K562 (cell line): ENCODE results near the gene MKNK2. TPM values are rescaled to one million over a fixed set of nuclear protein-coding genes. Genes with fewer than 3 reads are reported as not detected.

Experiments
- ATAC-seq: fragments of 200-7000 bp; cut with Tn5 transposase; 3 replicates; pipeline ENCODE4 v1.9.1; 2020; ENCODE audit warnings: moderate library complexity
- BruUV-seq: library from RNA; stranded (reverse); fragments of 400-500 nt; replicated peaks from 2 replicates; lab custom pipeline; 2021; lab: Mats Ljungman, UMichigan
- CTCF ChIA-PET: fragments of 300-600 bp; formaldehyde crosslinking; extraction: SDS; loops from one replicate; lab custom pipeline; 2021; ENCODE audit warnings: low intra/inter-chr PET ratio; lab: Yijun Ruan, JAX
- POLR2A ChIA-PET: fragments of 300-600, 350-650 bp; sonication (Branson Sonifier 250); formaldehyde crosslinking; extraction: SDS; loops from one replicate; lab custom pipeline; 2021; ENCODE audit warnings: antibody characterized with exemption, inconsistent platforms; lab: Yijun Ruan, JAX
- DNase-seq, 4 experiments: peaks; one replicate each; pipeline versions ENCODE4 v3.0.0 to v3.0.0-alpha.2; 2011 to 2018; ENCODE audit warnings: low spot score in 3 of 4, mixed read lengths in 3 of 4; ENCODE audit errors: extremely low read depth in 1 of 4
- FAIRE-seq: peaks from 2 replicates; lab custom pipeline; 2011; peaks lifted over from hg19 to GRCh38; lab: Jason Lieb, UNC
- H2AFZ ChIP-seq: 2 replicates; pipeline ENCODE4 v1.6.0; 2011; ENCODE audit warnings: low read depth, low read length, control low read depth, inconsistent platforms
- H3K27ac ChIP-seq: fragments of 200-600 bp; 3 replicates; pipeline ENCODE4 v1.8.0; 2011; ENCODE audit warnings: low read depth, mild to moderate bottlenecking, control low read depth, inconsistent platforms, low read length, moderate library complexity, mixed read lengths; ENCODE audit errors: extremely low read depth
- H3K27me3 ChIP-seq, 2 experiments: fragments of 300-600 bp in 1 of 2; 2 replicates in 1 of 2; 3 replicates in 1 of 2; pipeline versions ENCODE4 v1.6.0 to v1.8.0; 2011; ENCODE audit warnings: inconsistent platforms in 2 of 2, low read length in 2 of 2, mild to moderate bottlenecking in 1 of 2, mixed read lengths in 1 of 2, moderate library complexity in 1 of 2; ENCODE audit not compliant: control insufficient read depth in 2 of 2, insufficient read depth in 2 of 2
- H3K36me3 ChIP-seq: fragments of 300-600 bp; 3 replicates; pipeline ENCODE4 v1.8.0; 2011; ENCODE audit warnings: mild to moderate bottlenecking, low read length, inconsistent platforms; ENCODE audit not compliant: control insufficient read depth, insufficient read depth
- H3K4me1 ChIP-seq, 2 experiments: fragments of 200-600 bp in 1 of 2; replicated peaks in 1 of 2; 2 replicates in 1 of 2; 3 replicates in 1 of 2; pipeline versions ENCODE4 v1.5.1 to v1.8.0; 2011; ENCODE audit warnings: inconsistent platforms in 2 of 2, low read length in 2 of 2, mild to moderate bottlenecking in 1 of 2, mixed read lengths in 1 of 2, moderate library complexity in 1 of 2; ENCODE audit not compliant: control insufficient read depth in 2 of 2, insufficient read depth in 2 of 2
- H3K4me2 ChIP-seq: 2 replicates; pipeline ENCODE4 v1.6.1; 2011; ENCODE audit warnings: low read length, control low read depth, inconsistent platforms, mixed read lengths; ENCODE audit not compliant: insufficient read depth
- H3K4me3 ChIP-seq: fragments of 200-600 bp; sonication (generic), shearing (Covaris generic); 2 replicates; pipeline ENCODE4 v1.5.1; 2016; ENCODE audit warnings: control low read depth, inconsistent platforms
- H3K79me2 ChIP-seq: fragments of 200-600 bp; 3 replicates; pipeline ENCODE4 v1.8.0; 2011; ENCODE audit warnings: low read length, inconsistent platforms; ENCODE audit not compliant: control insufficient read depth, insufficient read depth
- H3K9ac ChIP-seq, 2 experiments: 2 replicates each; pipeline versions ENCODE4 v1.6.0 to v1.6.1; 2011; ENCODE audit warnings: low read depth in 2 of 2, low read length in 2 of 2, control low read depth in 1 of 2, inconsistent platforms in 1 of 2, mild to moderate bottlenecking in 1 of 2, mixed read lengths in 1 of 2; ENCODE audit not compliant: insufficient read depth in 1 of 2
- H3K9me1 ChIP-seq: one replicate; pipeline ENCODE4 v1.6.0; 2011; ENCODE audit warnings: inconsistent platforms, mild to moderate bottlenecking, low read length, moderate library complexity; ENCODE audit not compliant: control insufficient read depth, insufficient read depth
- H3K9me3 ChIP-seq: replicated peaks from 2 replicates; pipeline ENCODE4 v1.5.1; 2011; ENCODE audit warnings: low read depth, low read length, inconsistent platforms; ENCODE audit not compliant: control insufficient read depth, insufficient read depth
- H4K20me1 ChIP-seq: replicated peaks from 2 replicates; pipeline ENCODE4 v1.6.1; 2011; ENCODE audit warnings: low read length, inconsistent platforms, mixed read lengths; ENCODE audit not compliant: control insufficient read depth, insufficient read depth
- DACH1 ChIP-seq: fragments of 450-650 bp; IDR thresholded peaks from 2 replicates; pipeline ENCODE4 v1.6.1; 2018; ENCODE audit not compliant: partially characterized antibody
- FUS ChIP-seq: fragments of 200-400 bp; formaldehyde crosslinking; optimal IDR thresholded peaks from 2 replicates; pipeline ENCODE3; 2017; ENCODE audit warnings: low read depth, low read length
- HEY1 ChIP-seq: fragments of 250-450 bp; sonication (Bioruptor Pico); IDR thresholded peaks from 2 replicates; pipeline ENCODE4 v1.5.0; 2020; ENCODE audit warnings: mild to moderate bottlenecking, moderate library complexity, borderline replicate concordance
- MAFK ChIP-seq: IDR thresholded peaks from 2 replicates; pipeline ENCODE4 v1.6.1; 2011; ENCODE audit warnings: low read length, improper control_type of control experiment
- PHF20 ChIP-seq: fragments of 450-650 bp; IDR thresholded peaks from 2 replicates; pipeline ENCODE4 v1.6.1; 2018; ENCODE audit not compliant: partially characterized antibody
- POLR2AphosphoS2 ChIP-seq: IDR thresholded peaks from 2 replicates; pipeline ENCODE4 v1.6.1; 2012; ENCODE audit warnings: low read length, improper control_type of control experiment
- PRMT5 ChIP-seq: sonication (generic); formaldehyde crosslinking; IDR thresholded peaks from 2 replicates; pipeline ENCODE4 v1.5.0; 2020; ENCODE audit warnings: missing genetic modification reagents
- SIN3B ChIP-seq: fragments of 450-650 bp; IDR thresholded peaks from 2 replicates; pipeline ENCODE4 v1.6.1; 2017; ENCODE audit warnings: low read depth, mild to moderate bottlenecking, moderate library complexity
- TAF7 ChIP-seq: fragments of 450-650 bp; IDR thresholded peaks from 2 replicates; pipeline ENCODE4 v1.6.1; 2016; ENCODE audit warnings: missing genetic modification characterization, missing compliant biosample characterization
- WGBS: fragments of 100-300 bp; shearing (Covaris generic); methylation state at CpG from one replicate; pipeline ENCODE4 v1.1.6; 2016; ENCODE audit warnings: low coverage, mixed read lengths; ENCODE audit not compliant: insufficient coverage; ENCODE audit errors: missing lambda C conversion rate; 5-methylcytosine and 5-hydroxymethylcytosine counted together
- in situ Hi-C: fragments of 300-500 bp; cut with MboI; formaldehyde crosslinking; loops from 4 replicates; pipeline ENCODE4 v1.15.0; 2018; ENCODE audit warnings: inconsistent platforms, mixed read lengths
- intact Hi-C: fragments of 100-400 bp; cut with micrococcal nuclease; formaldehyde crosslinking; loops from 2 replicates; pipeline ENCODE4 v1.14.2; 2022
- polyA plus RNA-seq, 8 experiments: library from polyadenylated mRNA; depleted of rRNA in 4 of 8; stranded (reverse) in 5 of 8; unstranded in 3 of 8; fragments of >200 nt; fragmentation: Nextera tagmentation in 2 of 8; fragmentation: Illumina TruSeq in 1 of 8; extraction: Ambion mirVana in 2 of 8; extraction: Trizol in 1 of 8; gene quantifications; 2 replicates each; pipeline versions ENCODE4 v1.2.1 to v1.2.3, GENCODE V29; 2011 to 2014; ENCODE audit warnings: inconsistent platforms in 1 of 8, missing spikeins in 1 of 8
- total RNA-seq, 7 experiments: library from RNA; depleted of rRNA in 6 of 7; stranded (reverse); fragments of >200 nt in 6 of 7; fragmentation: Illumina TruSeq in 2 of 7; extraction: Trizol in 2 of 7; gene quantifications; 2 replicates each; pipeline versions ENCODE4 v1.2.1 to v1.2.3, GENCODE V29; 2011 to 2021; ENCODE audit warnings: low replicate concordance in 1 of 7

The MKNK2 gene
- total and polyA plus RNA-seq, 9 of the 15 experiments (the other 6 are each of a cell fraction or from before 2014, with no cell fraction given): 5.1 to 191 (median 51.9) TPM

DNA sequence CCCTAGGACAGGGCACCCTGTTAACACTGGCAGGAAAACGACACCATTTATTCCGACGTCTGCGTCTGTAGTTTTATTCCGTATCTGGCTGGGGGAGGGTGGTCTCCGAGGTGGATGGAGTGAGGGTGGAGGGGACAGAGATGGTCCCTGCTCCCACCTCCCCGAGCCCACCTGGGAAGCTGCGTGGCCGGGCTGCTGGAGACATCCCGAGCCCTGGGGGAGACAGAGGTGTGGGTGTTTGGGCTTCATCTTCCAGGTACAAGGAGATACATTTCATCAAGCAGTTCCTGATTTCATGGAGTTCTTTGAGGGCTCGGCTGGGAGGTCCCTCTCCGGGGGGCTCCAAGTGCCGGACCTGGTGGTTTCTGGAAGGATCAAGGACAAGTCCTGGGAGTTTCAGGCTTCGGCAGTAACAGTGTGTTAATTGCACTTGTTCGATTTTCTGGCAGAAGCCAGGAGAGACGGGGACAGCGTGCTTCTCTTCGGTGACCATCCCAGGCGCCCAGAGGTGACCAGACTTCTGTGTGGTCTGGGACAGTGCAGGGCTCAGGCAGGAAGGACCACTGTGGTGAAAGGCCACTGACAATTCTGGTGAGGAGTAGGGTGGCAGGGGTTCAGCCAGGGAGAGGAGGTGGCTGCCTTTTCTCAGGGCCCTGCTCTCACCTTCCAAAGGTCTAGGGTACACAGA, 20.1 kb upstream of the MKNK2 start:
- Histone ChIP-seq H3K36me3 (peaks cover 29% of the 10 kb centered on the region; the same call in 2 of the 3 replicates), H3K4me1 (peaks cover 3 to 19% of the 10 kb centered on the region in 2 experiments; a peak in 4 of 5 replicates), H3K4me3 (no peak overlapping the region), H3K9me1 (no peaks in the 10 kb centered on the region), H3K79me2 (no peaks in the 10 kb centered on the region), H3K9ac (no peak overlapping the region), H3K9me3 (no peaks in the 10 kb centered on the region), H4K20me1 (no peaks in the 10 kb centered on the region), H3K4me2 (no peak overlapping the region), H3K27me3 (no peaks in the 10 kb centered on the region), H3K27ac (no peak overlapping the region), H2AFZ (no peak overlapping the region)
- FAIRE-seq: no peak
- POLR2A ChIA-PET: no interaction called here
- TF ChIP-seq DACH1 (no peak), POLR2AphosphoS2 (0 out of 2 replicates have a peak, but pooled peaks have one; percentile 38)
- intact Hi-C loops (no loop called here), in situ Hi-C loops (no loop called here)
- BruUV-seq: TSS peak; percentile 75
- WGBS: 76% methylated on average over 19 of the region's 19 CpGs
- ATAC-seq: no peak
- CTCF ChIA-PET: interaction anchor here (2.4 kb wide), 1 partner anchor 51 kb away, joined by 21 read pairs; no protein-coding TSS in a partner anchor
- DNase-seq: no peak

DNA sequence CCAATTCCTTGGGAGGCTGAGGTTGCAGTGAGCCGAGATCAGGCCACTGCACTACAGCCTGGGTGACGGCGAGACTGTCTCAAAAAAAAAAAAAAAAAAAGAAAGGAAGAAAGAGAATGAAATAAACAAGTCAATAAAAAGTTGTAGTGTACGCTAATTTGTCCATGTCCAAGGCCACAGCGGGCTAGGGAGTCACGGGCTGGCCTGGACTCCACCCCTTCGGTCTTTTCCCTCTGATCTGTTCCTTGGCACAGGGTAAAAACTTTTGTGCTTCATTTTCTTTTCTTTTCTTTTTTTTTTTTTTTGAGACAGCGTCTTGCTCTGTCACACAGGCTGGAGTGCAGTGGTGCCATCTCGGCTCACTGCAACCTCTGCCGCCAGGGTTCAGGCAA, 19.4 kb upstream of the MKNK2 start:
- Histone ChIP-seq H3K9me3 (no peaks in the 10 kb centered on the region), H3K9ac (no peak overlapping the region), H3K27me3 (no peaks in the 10 kb centered on the region), H3K27ac (no peak overlapping the region), H4K20me1 (no peaks in the 10 kb centered on the region), H3K9me1 (no peaks in the 10 kb centered on the region), H3K4me1 (peaks cover 3 to 19% of the 10 kb centered on the region in 2 experiments; a peak in 4 of 5 replicates), H3K4me2 (no peak overlapping the region), H3K36me3 (peaks cover 25% of the 10 kb centered on the region; the same call in 2 of the 3 replicates)
- no peak for ATAC-seq
- no peak for FAIRE-seq
- 94% methylated on average over 5 of the region's 10 CpGs for WGBS
- POLR2A ChIA-PET: interaction anchor here (0.7 to 1.0 kb wide), 2 partner anchors 19 to 27 kb away, joined by 3 read pairs; no protein-coding TSS in a partner anchor
- no peak for DNase-seq
- CTCF ChIA-PET: interaction anchor here (0.7 to 2.4 kb wide), 4 partner anchors 49 to 141 kb away, joined by 3 to 21 read pairs (median 6); no protein-coding TSS in a partner anchor
- in situ Hi-C loops: no loop called here
- TF ChIP-seq HEY1 (CRISPR knock-in tag) (no peak), PHF20 (no peak), SIN3B (no peak), FUS (no peak), MAFK (no peak), PRMT5 (no peak), TAF7 (no peak)
- TF ChIP-seq, all 486 proteins: peak for 0
- no TSS peak for BruUV-seq
- intact Hi-C loops: no loop called here
- H2AFZ ChIP-seq: no peak overlapping the region
- H3K79me2 ChIP-seq: no peaks in the 10 kb centered on the region
- no peak overlapping the region for H3K4me3 ChIP-seq
